ENCODE data around the gene TRIM3.

DNA sequence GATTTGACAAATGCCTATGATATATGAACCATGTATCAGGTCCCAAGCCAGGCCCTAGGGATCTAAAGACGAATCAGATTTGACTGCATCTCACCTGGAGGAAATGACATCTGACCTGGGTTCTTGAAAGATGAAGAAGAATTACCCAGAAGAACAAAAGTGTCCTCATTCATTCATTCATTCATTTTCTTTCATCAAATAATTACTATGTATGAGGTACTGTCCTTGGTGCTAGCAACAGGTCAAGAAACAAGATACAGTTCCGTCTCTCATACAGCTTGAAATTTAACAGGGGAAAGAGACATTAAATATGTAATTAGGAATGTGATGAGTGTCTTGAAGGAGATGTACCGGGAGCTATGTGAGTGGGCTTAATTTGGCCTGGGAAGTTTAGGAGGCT is 53.1 kb downstream of the TRIM3 start:
- TF ChIP-seq EZH2phosphoT487 (IDR thresholded peaks at IDR 0.05; ENCODE audit: unreplicated experiment) (no peak), POLR2AphosphoS5 (IDR thresholded peaks at IDR 0.05; ENCODE audit: low read depth) (no peak), CREB1 (CRISPR knock-in tag; IDR thresholded peaks at IDR 0.05; ENCODE audit: low read depth) (no peak), EZH2 (IDR thresholded peaks at IDR 0.05; ENCODE audit: low read depth, unreplicated experiment) (no peak), STAT1 (IDR thresholded peaks at IDR 0.05; ENCODE audit: unreplicated experiment) (no peak), ZNF331 (CRISPR knock-in tag; IDR thresholded peaks at IDR 0.05; ENCODE audit: low read depth) (no peak), JUNB (IDR thresholded peaks at IDR 0.05; ENCODE audit: unreplicated experiment) (no peak), NANOG (IDR thresholded peaks at IDR 0.05; ENCODE audit: borderline replicate concordance) (no peak), ZNF114 (CRISPR knock-in tag; IDR thresholded peaks at IDR 0.05) (no peak)
- TF ChIP-seq, protein P1, sequence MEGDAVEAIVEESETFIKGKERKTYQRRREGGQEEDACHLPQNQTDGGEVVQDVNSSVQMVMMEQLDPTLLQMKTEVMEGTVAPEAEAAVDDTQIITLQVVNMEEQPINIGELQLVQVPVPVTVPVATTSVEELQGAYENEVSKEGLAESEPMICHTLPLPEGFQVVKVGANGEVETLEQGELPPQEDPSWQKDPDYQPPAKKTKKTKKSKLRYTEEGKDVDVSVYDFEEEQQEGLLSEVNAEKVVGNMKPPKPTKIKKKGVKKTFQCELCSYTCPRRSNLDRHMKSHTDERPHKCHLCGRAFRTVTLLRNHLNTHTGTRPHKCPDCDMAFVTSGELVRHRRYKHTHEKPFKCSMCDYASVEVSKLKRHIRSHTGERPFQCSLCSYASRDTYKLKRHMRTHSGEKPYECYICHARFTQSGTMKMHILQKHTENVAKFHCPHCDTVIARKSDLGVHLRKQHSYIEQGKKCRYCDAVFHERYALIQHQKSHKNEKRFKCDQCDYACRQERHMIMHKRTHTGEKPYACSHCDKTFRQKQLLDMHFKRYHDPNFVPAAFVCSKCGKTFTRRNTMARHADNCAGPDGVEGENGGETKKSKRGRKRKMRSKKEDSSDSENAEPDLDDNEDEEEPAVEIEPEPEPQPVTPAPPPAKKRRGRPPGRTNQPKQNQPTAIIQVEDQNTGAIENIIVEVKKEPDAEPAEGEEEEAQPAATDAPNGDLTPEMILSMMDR (conservative IDR thresholded peaks at IDR 0.05; ENCODE audit: low read depth in 2 of 2): no peak
- TF ChIP-seq, protein P2, sequence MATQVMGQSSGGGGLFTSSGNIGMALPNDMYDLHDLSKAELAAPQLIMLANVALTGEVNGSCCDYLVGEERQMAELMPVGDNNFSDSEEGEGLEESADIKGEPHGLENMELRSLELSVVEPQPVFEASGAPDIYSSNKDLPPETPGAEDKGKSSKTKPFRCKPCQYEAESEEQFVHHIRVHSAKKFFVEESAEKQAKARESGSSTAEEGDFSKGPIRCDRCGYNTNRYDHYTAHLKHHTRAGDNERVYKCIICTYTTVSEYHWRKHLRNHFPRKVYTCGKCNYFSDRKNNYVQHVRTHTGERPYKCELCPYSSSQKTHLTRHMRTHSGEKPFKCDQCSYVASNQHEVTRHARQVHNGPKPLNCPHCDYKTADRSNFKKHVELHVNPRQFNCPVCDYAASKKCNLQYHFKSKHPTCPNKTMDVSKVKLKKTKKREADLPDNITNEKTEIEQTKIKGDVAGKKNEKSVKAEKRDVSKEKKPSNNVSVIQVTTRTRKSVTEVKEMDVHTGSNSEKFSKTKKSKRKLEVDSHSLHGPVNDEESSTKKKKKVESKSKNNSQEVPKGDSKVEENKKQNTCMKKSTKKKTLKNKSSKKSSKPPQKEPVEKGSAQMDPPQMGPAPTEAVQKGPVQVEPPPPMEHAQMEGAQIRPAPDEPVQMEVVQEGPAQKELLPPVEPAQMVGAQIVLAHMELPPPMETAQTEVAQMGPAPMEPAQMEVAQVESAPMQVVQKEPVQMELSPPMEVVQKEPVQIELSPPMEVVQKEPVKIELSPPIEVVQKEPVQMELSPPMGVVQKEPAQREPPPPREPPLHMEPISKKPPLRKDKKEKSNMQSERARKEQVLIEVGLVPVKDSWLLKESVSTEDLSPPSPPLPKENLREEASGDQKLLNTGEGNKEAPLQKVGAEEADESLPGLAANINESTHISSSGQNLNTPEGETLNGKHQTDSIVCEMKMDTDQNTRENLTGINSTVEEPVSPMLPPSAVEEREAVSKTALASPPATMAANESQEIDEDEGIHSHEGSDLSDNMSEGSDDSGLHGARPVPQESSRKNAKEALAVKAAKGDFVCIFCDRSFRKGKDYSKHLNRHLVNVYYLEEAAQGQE (IDR thresholded peaks at IDR 0.05; ENCODE audit: unreplicated experiment): peak; percentile 43
- TF ChIP-seq, protein P3, sequence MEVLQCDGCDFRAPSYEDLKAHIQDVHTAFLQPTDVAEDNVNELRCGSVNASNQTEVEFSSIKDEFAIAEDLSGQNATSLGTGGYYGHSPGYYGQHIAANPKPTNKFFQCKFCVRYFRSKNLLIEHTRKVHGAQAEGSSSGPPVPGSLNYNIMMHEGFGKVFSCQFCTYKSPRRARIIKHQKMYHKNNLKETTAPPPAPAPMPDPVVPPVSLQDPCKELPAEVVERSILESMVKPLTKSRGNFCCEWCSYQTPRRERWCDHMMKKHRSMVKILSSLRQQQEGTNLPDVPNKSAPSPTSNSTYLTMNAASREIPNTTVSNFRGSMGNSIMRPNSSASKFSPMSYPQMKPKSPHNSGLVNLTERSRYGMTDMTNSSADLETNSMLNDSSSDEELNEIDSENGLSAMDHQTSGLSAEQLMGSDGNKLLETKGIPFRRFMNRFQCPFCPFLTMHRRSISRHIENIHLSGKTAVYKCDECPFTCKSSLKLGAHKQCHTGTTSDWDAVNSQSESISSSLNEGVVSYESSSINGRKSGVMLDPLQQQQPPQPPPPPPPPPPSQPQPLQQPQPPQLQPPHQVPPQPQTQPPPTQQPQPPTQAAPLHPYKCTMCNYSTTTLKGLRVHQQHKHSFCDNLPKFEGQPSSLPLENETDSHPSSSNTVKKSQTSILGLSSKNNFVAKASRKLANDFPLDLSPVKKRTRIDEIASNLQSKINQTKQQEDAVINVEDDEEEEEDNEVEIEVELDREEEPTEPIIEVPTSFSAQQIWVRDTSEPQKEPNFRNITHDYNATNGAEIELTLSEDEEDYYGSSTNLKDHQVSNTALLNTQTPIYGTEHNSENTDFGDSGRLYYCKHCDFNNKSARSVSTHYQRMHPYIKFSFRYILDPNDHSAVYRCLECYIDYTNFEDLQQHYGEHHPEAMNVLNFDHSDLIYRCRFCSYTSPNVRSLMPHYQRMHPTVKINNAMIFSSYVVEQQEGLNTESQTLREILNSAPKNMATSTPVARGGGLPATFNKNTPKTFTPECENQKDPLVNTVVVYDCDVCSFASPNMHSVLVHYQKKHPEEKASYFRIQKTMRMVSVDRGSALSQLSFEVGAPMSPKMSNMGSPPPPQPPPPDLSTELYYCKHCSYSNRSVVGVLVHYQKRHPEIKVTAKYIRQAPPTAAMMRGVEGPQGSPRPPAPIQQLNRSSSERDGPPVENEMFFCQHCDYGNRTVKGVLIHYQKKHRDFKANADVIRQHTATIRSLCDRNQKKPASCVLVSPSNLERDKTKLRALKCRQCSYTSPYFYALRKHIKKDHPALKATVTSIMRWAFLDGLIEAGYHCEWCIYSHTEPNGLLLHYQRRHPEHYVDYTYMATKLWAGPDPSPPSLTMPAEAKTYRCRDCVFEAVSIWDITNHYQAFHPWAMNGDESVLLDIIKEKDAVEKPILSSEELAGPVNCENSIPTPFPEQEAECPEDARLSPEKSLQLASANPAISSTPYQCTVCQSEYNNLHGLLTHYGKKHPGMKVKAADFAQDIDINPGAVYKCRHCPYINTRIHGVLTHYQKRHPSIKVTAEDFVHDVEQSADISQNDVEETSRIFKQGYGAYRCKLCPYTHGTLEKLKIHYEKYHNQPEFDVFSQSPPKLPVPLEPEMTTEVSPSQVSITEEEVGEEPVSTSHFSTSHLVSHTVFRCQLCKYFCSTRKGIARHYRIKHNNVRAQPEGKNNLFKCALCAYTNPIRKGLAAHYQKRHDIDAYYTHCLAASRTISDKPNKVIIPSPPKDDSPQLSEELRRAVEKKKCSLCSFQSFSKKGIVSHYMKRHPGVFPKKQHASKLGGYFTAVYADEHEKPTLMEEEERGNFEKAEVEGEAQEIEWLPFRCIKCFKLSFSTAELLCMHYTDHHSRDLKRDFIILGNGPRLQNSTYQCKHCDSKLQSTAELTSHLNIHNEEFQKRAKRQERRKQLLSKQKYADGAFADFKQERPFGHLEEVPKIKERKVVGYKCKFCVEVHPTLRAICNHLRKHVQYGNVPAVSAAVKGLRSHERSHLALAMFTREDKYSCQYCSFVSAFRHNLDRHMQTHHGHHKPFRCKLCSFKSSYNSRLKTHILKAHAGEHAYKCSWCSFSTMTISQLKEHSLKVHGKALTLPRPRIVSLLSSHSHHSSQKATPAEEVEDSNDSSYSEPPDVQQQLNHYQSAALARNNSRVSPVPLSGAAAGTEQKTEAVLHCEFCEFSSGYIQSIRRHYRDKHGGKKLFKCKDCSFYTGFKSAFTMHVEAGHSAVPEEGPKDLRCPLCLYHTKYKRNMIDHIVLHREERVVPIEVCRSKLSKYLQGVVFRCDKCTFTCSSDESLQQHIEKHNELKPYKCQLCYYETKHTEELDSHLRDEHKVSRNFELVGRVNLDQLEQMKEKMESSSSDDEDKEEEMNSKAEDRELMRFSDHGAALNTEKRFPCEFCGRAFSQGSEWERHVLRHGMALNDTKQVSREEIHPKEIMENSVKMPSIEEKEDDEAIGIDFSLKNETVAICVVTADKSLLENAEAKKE (CRISPR knock-in tag; IDR thresholded peaks at IDR 0.05): no peak
- TF ChIP-seq, protein P4, sequence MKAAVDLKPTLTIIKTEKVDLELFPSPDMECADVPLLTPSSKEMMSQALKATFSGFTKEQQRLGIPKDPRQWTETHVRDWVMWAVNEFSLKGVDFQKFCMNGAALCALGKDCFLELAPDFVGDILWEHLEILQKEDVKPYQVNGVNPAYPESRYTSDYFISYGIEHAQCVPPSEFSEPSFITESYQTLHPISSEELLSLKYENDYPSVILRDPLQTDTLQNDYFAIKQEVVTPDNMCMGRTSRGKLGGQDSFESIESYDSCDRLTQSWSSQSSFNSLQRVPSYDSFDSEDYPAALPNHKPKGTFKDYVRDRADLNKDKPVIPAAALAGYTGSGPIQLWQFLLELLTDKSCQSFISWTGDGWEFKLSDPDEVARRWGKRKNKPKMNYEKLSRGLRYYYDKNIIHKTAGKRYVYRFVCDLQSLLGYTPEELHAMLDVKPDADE (IDR thresholded peaks at IDR 0.05): no peak
